ENCODE data around the gene BDNF.

Gene BDNF

DNA sequence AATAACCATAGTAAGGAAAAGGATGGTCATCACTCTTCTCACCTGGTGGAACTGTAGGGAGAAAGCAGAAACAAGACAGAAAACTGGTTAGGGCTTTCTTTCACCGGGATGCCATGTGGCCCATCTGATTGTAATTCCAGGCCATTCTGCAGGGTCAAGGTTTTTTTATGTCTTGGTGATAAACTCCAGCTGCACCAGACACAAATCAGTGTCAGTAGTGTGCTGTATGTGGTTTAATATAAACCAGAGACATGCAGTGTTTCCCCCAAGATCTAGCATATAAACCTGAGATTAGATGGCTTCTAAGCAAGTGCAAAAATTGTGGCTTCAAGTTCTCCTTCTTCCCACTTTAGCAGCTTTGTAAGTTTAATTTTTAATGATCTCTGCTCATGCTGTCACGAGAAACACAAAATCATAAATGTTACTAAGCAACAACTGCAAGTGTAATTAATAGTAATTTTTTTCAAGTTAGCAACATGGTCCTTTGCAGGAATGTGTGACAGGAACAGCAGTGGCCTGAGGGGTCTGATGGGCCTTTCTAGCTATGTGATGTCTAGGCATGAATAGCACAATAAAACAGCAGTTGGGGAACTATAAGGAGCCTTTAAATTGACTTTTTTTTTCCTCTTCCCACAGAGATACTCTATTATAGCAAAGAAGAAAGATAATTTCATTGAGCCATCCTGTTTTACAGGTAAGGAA lies 41.6 kb downstream of the BDNF start:
- no peak overlapping the region for H3K4me3 ChIP-seq (ENCODE audit: low read length)
- H3K36me3 ChIP-seq (ENCODE audit: control insufficient read depth, low read depth, low read length), result no peaks in the 10 kb centered on the region
- H3K9ac ChIP-seq (ENCODE audit: low read length), result no peak overlapping the region

DNA sequence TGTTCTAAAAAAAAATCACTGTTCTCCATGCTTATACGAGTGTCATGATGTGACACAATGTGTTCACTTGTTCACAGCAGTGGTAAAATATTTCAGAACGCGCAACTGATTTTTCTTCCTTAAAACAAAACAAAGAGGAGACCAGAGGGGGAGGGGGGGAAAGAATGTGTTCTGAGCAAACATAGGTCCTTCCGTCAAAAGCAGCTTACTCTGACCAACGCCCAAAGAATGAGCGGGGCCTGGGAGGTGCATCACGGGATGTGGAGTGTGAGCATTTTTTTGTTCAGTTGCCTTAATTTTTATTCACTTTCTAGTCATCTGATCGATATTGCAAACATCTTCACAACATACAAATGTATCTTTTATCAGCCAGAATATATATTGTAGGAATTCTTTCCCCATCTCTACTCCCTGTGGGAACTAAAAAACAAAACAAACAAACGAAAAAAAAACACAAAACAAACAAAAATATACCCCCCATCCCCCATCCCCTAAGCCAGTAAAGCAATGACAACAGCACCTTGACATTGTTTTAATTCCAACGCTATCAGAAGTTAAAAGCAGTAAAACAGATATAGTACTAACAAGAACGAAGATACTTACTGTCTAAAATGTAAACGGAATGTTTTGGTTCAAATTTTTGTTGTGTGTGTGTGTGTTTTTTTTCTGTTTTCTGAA lies 43.3 kb downstream of the BDNF start:
- H3K9ac ChIP-seq (ENCODE audit: low read length), result no peak overlapping the region
- no peak overlapping the region for H3K4me3 ChIP-seq (ENCODE audit: low read length)
- no peaks in the 10 kb centered on the region for H3K27me3 ChIP-seq (ENCODE audit: control insufficient read depth, insufficient read depth, low read length)
- H3K9me3 ChIP-seq (ENCODE audit: control insufficient read depth, low read depth, low read length), result no peaks in the 10 kb centered on the region
- no peak overlapping the region for H3K27ac ChIP-seq (ENCODE audit: low read length)
- no peaks in the 10 kb centered on the region for H3K4me1 ChIP-seq (ENCODE audit: control insufficient read depth, low read depth, low read length)
- H3K36me3 ChIP-seq (ENCODE audit: control insufficient read depth, low read depth, low read length), result no peaks in the 10 kb centered on the region

More for the DNA sequence above, 41.6 kb downstream of the BDNF start:
- H3K27ac ChIP-seq (ENCODE audit: low read length), result no peak overlapping the region
- no peaks in the 10 kb centered on the region for H3K27me3 ChIP-seq (ENCODE audit: control insufficient read depth, insufficient read depth, low read length)
- H3K9me3 ChIP-seq (ENCODE audit: control insufficient read depth, low read depth, low read length), result no peaks in the 10 kb centered on the region
- no peaks in the 10 kb centered on the region for H3K4me1 ChIP-seq (ENCODE audit: control insufficient read depth, low read depth, low read length)

DNA sequence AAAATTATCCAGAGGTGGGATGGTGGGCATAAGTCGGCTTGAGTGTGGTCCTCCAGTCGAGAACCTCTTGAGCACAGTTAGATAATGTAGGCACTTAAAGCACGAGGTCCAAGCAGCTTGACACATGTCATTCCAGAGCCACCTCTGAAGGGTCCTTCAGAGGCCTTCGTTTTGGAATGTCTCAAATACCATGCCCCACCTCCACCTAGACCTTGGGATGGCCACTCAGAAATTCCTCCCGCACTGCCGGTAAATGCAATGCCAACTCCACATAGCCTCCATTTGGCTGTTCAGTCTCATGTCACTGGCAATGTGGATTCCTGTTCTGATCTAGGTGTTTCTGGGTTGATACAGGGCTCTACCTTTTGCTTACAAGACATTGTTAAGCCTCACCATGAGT lies 43.9 kb downstream of the BDNF start:
- no peaks in the 10 kb centered on the region for H3K27me3 ChIP-seq (ENCODE audit: control insufficient read depth, insufficient read depth, low read length)
- no peak overlapping the region for H3K27ac ChIP-seq (ENCODE audit: low read length)
- no peak overlapping the region for H3K4me3 ChIP-seq (ENCODE audit: low read length)
- no peaks in the 10 kb centered on the region for H3K4me1 ChIP-seq (ENCODE audit: control insufficient read depth, low read depth, low read length)
- no peaks in the 10 kb centered on the region for H3K9me3 ChIP-seq (ENCODE audit: control insufficient read depth, low read depth, low read length)
- no peaks in the 10 kb centered on the region for H3K36me3 ChIP-seq (ENCODE audit: control insufficient read depth, low read depth, low read length)
- H3K9ac ChIP-seq (ENCODE audit: low read length), result no peak overlapping the region

DNA sequence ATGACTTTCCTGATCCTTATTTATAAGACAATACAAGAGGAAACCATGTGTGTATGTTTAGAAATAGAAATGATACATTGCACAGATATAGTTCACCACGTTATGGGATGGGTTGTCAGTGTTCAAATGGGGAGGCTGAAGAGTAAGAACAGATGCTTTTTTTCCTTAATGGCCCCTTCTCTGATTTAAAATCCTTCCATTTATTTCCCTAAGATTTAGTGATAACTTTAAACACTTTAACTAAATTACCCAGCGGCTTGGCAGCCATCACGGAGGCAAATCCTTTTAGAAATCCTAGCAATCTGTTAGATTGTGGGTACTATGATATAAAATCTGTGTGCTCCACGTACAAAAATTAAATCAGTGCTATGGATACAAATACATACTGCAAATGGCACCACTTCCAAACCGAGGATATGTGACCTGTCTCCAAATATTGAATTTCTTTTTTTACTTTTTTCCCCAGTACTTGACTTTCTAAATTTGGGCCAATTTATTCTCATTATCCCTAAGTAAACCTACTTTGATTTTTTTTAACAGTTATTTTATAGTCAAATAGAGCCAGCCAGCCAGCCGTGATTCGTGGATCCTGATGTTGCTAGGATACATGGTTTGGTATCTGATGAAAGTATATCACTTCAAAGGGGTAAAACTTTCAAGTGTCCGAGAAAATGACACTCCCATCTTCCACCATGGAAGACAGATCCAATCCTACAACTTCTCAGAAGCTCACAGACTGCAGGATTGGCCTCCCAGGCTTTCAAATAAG lies 46.1 kb downstream of the BDNF start:
- Histone ChIP-seq H3K9me3 (ENCODE audit: control insufficient read depth, low read depth, low read length) (no peaks in the 10 kb centered on the region), H3K27ac (ENCODE audit: low read length) (no peak overlapping the region), H3K4me3 (ENCODE audit: low read length) (no peak overlapping the region), H3K36me3 (ENCODE audit: control insufficient read depth, low read depth, low read length) (no peaks in the 10 kb centered on the region), H3K4me1 (ENCODE audit: control insufficient read depth, low read depth, low read length) (peaks cover 12% of the 10 kb centered on the region), H3K27me3 (ENCODE audit: control insufficient read depth, insufficient read depth, low read length) (no peaks in the 10 kb centered on the region), H3K9ac (ENCODE audit: low read length) (no peak overlapping the region)

DNA sequence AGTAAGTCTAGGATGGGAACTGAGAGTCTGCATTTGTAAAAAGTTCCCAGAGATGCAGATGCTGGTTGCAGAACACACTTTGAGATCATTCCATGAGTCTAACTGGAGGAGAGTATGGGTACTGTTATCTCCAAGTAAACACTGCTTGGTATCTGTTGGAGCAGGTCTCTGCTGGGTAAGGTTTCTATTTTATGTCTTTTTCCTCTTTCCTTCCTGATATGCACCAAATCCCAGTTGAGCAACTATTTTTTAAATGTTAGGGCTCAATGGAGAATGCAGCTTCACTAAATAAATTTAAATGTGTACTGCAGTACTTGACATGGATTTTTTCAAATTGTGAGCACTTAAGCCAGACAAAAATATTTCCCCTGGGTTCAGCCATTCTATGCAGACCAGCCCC lies 48.5 kb downstream of the BDNF start:
- no peak overlapping the region for H3K27ac ChIP-seq (ENCODE audit: low read length)
- no peak overlapping the region for H3K9ac ChIP-seq (ENCODE audit: low read length)
- no peaks in the 10 kb centered on the region for H3K27me3 ChIP-seq (ENCODE audit: control insufficient read depth, insufficient read depth, low read length)
- H3K36me3 ChIP-seq (ENCODE audit: control insufficient read depth, low read depth, low read length), result no peaks in the 10 kb centered on the region
- no peaks in the 10 kb centered on the region for H3K9me3 ChIP-seq (ENCODE audit: control insufficient read depth, low read depth, low read length)
- H3K4me3 ChIP-seq (ENCODE audit: low read length), result no peak overlapping the region
- peaks cover 12% of the 10 kb centered on the region for H3K4me1 ChIP-seq (ENCODE audit: control insufficient read depth, low read depth, low read length)

DNA sequence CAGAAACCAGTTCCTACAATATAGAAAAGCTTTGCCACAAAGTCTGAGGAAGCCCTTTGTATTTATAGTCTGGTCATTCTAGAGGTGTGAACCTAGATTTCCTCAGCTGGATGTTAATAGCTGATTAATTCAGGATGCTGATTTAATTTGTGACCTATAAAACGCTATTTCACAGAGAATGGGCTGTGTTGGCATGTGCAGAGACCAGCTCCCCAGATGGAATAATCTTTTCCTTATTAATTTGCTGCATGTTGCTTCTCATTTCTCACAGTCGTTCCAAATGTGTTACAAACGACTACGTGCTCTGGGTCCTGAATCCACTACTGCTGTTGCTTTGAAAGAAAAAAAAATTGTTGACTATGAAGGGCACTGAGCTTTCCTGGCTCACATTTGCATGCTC lies 49.3 kb downstream of the BDNF start:
- Histone ChIP-seq H3K4me3 (ENCODE audit: low read length) (no peak overlapping the region), H3K27ac (ENCODE audit: low read length) (no peak overlapping the region), H3K36me3 (ENCODE audit: control insufficient read depth, low read depth, low read length) (no peaks in the 10 kb centered on the region), H3K9ac (ENCODE audit: low read length) (no peak overlapping the region), H3K9me3 (ENCODE audit: control insufficient read depth, low read depth, low read length) (no peaks in the 10 kb centered on the region), H3K4me1 (ENCODE audit: control insufficient read depth, low read depth, low read length) (peaks cover 12% of the 10 kb centered on the region), H3K27me3 (ENCODE audit: control insufficient read depth, insufficient read depth, low read length) (no peaks in the 10 kb centered on the region)

DNA sequence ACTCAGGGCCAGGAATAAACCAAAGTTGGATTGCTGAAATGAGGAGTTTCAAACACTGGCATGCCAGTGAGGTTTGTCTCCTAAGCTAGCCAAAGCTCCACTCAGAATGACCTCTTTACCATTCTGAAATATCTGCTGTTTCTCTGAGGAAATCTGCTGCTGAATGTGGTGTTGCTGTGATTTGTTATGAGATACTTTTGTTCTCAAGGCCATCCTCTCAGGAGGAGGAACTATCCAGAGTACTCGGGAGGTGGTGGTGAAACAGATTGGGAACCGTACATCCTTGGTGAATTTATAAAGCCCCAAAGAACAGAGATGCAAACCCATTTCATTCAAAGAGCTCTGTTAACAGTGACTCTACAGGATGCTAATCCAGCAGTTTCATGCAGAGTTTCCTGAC lies 50.5 kb downstream of the BDNF start:
- Histone ChIP-seq H3K27me3 (ENCODE audit: control insufficient read depth, insufficient read depth, low read length) (no peaks in the 10 kb centered on the region), H3K27ac (ENCODE audit: low read length) (no peak overlapping the region), H3K36me3 (ENCODE audit: control insufficient read depth, low read depth, low read length) (no peaks in the 10 kb centered on the region), H3K9me3 (ENCODE audit: control insufficient read depth, low read depth, low read length) (no peaks in the 10 kb centered on the region), H3K9ac (ENCODE audit: low read length) (no peak overlapping the region), H3K4me1 (ENCODE audit: control insufficient read depth, low read depth, low read length) (peaks cover 12% of the 10 kb centered on the region), H3K4me3 (ENCODE audit: low read length) (no peak overlapping the region)

DNA sequence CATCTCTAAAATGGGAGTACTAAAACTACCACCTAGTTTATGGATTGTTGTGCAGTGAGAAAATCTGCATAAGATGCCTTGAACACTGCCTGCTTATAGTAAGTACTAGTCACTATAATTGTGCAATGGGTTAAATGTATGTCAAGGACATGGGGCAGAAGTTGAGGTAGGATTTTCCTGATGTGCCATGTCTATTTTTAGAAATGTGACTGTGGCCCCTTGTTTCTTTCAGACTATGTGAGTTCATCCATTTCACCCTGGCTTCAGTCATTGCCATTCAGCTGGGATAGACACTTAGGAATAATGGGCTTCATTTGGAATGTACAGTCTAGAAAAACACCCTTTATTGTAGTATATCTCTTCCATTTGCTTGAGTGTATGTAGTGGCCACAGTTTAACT lies 51.4 kb downstream of the BDNF start:
- H3K9me3 ChIP-seq (ENCODE audit: control insufficient read depth, low read depth, low read length), result no peaks in the 10 kb centered on the region
- peaks cover 12% of the 10 kb centered on the region for H3K4me1 ChIP-seq (ENCODE audit: control insufficient read depth, low read depth, low read length)
- H3K27me3 ChIP-seq (ENCODE audit: control insufficient read depth, insufficient read depth, low read length), result no peaks in the 10 kb centered on the region
- no peaks in the 10 kb centered on the region for H3K36me3 ChIP-seq (ENCODE audit: control insufficient read depth, low read depth, low read length)
- H3K4me3 ChIP-seq (ENCODE audit: low read length), result no peak overlapping the region
- no peak overlapping the region for H3K9ac ChIP-seq (ENCODE audit: low read length)
- H3K27ac ChIP-seq (ENCODE audit: low read length), result no peak overlapping the region

DNA sequence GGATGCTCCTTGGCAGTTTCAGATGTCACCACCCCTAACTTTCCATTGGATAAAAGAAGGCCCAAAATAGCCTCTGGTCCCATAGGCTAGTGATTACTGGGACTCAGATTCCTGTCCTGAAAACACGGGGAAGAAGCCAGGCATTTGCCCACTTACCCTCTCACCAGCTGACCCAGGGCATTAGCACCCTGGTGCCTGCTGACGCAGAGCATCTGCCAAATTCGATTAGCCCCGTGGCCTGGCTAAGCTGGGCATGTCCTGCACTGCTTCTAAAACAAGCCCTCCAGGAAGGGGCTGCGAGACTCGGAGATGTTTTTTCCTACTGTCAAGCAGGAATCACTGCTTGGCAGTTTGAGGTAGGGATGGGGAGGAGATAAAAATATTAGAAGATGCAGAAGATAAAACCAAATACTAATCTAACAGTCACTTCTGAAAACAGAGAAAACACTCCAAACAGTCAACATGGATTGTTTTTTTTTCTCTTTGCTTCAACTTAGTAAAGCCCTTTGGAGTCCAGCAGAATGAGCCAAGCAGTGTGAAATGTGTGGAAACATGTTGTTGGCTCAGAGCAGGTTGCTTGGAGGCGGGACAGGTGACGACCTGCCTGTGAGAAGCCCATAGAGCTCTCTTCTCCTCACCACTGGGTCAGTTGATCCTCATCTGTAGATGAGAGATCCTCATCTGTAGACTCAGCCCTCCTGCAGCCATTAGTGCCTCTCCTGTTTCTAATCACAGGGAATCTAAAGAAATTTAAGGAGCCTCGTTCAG lies 54.0 kb downstream of the BDNF start:
- Histone ChIP-seq H3K9me3 (ENCODE audit: control insufficient read depth, low read depth, low read length) (no peaks in the 10 kb centered on the region), H3K36me3 (ENCODE audit: control insufficient read depth, low read depth, low read length) (no peaks in the 10 kb centered on the region), H3K27ac (ENCODE audit: low read length) (no peak overlapping the region), H3K4me1 (ENCODE audit: control insufficient read depth, low read depth, low read length) (peaks cover 12% of the 10 kb centered on the region), H3K27me3 (ENCODE audit: control insufficient read depth, insufficient read depth, low read length) (no peaks in the 10 kb centered on the region), H3K9ac (ENCODE audit: low read length) (no peak overlapping the region), H3K4me3 (ENCODE audit: low read length) (no peak overlapping the region)

DNA sequence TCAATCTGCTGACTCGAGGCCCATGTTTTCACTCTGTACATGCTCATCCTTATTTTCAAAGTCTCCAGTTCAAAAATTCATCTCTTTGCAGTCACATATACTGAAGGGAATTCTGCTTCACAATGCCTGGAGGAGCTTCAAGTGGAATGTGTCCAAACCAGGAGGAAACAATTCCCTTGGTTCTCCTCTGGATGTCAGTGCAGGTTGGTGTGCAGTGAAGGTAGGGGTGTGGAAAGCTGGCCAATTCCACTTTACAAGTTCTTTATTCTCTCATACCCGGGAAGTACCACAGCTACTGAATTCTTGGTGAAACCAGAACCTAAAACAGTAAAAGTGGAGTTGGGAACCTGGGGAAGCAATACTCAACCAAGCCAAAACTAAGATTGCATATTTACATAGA lies 57.3 kb downstream of the BDNF start:
- Histone ChIP-seq H3K36me3 (ENCODE audit: control insufficient read depth, low read depth, low read length) (no peaks in the 10 kb centered on the region), H3K27ac (ENCODE audit: low read length) (no peak overlapping the region), H3K4me3 (ENCODE audit: low read length) (no peak overlapping the region)

DNA sequence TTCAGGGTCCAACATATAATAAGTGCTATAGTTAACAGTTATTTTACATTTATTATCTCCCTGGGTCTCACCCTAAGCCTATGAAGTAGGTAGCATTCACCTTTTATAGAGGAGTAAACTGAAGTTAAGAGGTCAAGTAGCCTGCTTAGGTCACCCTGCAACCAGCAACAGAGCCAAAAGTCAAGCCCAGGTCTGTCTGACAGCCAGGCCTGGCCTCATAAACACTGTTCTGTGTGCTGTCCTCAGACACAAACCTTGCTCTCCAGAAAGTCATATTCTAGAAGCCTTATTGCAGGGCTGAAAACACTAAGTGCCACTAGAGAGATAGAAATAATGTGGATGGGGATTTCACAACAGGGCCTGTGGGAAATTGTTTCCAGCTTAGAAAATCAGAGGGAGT lies 59.3 kb downstream of the BDNF start:
- H3K27ac ChIP-seq (ENCODE audit: low read length), result no peak overlapping the region
- no peak overlapping the region for H3K4me3 ChIP-seq (ENCODE audit: low read length)
- no peaks in the 10 kb centered on the region for H3K9me3 ChIP-seq (ENCODE audit: control insufficient read depth, low read depth, low read length)
- H3K27me3 ChIP-seq (ENCODE audit: control insufficient read depth, insufficient read depth, low read length), result no peaks in the 10 kb centered on the region
- H3K9ac ChIP-seq (ENCODE audit: low read length), result no peak overlapping the region
- no peaks in the 10 kb centered on the region for H3K36me3 ChIP-seq (ENCODE audit: control insufficient read depth, low read depth, low read length)
- peaks cover 5% of the 10 kb centered on the region for H3K4me1 ChIP-seq (ENCODE audit: control insufficient read depth, low read depth, low read length)

More for the DNA sequence above, 57.3 kb downstream of the BDNF start:
- Histone ChIP-seq H3K4me1 (ENCODE audit: control insufficient read depth, low read depth, low read length) (no peaks in the 10 kb centered on the region), H3K27me3 (ENCODE audit: control insufficient read depth, insufficient read depth, low read length) (no peaks in the 10 kb centered on the region), H3K9me3 (ENCODE audit: control insufficient read depth, low read depth, low read length) (no peaks in the 10 kb centered on the region), H3K9ac (ENCODE audit: low read length) (no peak overlapping the region)
